GM12873 (cell line): Measurements from ENCODE around the gene CBX5.

ENCODE experiments used
- TF ChIP-seq, protein P1 (sequence below): IDR thresholded peaks from 2 replicates; pipeline ENCODE4 v1.5.1; 2012; ENCODE audit warnings: low read depth, mild to moderate bottlenecking, moderate library complexity, low read length, control low read depth; ENCODE audit not compliant: insufficient read depth; ENCODE audit errors: missing control alignments

The CBX5 gene

DNA sequence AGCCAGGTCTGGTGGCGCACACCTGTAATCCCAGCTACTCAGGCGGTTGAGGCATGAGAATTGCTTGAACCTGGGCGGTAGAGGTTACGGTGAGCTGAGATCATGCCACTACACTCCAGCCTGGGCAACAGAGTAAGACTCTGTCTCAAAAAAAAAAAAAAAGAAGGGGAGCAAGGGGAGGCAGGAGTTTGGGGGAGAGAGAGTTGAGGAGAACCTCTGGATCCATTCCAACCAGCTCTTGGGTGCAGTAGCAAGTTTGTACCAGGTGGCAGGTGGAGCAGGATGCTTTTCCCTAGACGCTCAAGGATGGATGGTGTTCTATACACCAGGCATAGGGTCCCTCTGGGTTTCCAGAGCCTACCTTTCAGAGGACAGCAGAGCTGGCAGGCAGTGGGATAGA is 19.0 kb upstream of the CBX5 start:
- TF ChIP-seq, protein P1, sequence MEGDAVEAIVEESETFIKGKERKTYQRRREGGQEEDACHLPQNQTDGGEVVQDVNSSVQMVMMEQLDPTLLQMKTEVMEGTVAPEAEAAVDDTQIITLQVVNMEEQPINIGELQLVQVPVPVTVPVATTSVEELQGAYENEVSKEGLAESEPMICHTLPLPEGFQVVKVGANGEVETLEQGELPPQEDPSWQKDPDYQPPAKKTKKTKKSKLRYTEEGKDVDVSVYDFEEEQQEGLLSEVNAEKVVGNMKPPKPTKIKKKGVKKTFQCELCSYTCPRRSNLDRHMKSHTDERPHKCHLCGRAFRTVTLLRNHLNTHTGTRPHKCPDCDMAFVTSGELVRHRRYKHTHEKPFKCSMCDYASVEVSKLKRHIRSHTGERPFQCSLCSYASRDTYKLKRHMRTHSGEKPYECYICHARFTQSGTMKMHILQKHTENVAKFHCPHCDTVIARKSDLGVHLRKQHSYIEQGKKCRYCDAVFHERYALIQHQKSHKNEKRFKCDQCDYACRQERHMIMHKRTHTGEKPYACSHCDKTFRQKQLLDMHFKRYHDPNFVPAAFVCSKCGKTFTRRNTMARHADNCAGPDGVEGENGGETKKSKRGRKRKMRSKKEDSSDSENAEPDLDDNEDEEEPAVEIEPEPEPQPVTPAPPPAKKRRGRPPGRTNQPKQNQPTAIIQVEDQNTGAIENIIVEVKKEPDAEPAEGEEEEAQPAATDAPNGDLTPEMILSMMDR: peak; percentile 12

DNA sequence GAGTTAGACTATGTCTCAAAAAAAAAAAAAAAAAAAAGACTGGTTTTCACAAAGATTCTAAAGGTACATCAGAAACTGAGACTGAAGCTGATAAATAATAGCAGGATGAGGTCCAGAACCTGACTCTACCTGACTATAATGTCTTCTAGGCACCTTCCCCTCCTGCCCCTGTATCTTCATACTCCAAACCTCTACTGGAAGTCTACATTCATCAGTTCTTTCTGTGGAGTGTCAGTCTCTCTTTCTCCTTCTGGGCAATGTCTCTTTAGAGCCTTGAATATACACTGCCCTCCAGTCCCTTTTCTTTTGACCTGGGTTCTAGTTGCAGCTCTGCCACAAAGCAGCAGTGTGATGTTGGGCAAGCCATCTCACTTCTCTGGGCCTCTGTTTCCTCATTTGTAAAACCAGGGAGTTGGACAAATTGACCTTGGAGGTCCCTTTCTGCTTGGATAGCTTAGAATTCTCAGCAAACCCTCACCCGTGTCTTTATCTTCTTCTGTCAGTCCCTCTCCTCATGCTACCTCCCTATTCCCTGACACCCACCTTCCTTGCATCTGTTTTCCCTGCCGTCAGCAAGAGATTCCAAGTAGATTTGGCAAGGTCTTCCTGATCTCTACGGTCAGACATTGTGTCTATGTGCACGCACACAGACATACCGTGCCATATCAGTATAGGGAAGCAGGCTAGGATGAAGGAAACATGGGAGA is 16.6 kb upstream of the CBX5 start:
- TF ChIP-seq, protein P1: no peak

DNA sequence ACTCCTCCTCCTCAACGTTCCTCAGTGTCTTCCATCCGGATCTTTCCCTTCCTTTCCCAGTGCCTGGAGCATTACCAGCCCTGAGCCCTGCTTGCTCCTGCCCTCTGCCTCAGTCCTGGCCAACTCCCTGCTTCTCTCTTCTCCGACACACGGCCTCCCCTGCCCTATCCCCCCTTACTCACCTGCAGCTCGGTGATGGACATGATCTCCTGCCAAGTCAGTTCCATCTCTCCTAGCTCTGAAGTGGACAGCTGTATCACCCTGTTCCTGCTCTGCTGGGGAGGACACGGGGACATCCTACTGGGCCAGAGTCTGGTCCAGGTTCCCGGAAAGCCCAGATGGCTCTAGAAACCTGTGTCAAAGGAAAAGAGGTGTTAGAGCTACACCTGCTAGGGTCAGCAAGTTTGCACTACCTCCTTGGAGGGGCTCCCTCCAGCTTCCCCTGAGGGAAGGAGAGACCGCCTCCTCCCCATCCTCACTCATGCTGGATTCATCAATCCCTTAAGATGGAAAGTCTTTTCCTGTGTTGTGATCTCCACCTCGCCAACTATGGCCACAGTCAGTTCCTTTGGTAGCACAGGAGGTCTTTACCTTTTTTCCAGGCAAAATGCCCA is 15.1 kb upstream of the CBX5 start:
- TF ChIP-seq, protein P1: no peak

DNA sequence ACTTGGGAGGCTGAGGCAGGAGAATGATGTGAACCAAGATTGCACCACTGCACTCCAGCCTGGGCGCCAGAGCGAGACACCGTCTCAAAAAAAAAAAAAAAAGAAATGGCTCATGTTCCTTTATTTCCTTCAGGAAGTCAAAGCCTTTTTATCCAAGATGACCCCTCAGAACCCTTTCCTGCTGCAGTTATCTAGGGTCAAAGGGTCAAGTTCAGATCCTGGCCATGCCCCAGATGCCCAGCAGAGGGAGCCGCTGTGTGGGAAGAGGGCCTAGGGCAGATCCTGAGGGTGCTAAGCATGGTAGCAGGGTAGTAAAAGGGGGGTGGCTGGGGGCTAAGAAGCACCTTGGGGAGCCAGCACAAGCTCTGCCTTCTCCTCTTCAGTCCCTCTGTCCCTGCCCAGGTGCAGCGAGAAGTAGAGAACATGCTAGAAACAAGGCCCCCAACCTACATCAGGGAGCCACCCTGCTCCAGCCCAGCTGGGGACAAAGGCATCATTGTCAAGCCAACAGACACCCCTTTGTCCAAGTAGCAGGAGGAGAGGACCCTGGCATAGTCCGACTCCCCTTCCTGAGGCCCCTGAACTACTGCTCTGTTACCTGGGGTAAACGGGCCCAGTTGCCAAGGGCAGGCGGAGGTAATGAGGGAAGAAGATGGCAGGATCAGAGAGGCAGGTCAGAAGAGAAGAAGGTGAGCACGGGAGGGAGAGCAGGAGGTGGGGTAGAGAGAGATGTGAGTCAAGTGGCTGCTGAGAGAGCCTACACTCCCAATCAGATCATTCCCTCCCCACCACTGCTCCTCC is 14.4 kb upstream of the CBX5 start:
- TF ChIP-seq, protein P1: peak; percentile 87

DNA sequence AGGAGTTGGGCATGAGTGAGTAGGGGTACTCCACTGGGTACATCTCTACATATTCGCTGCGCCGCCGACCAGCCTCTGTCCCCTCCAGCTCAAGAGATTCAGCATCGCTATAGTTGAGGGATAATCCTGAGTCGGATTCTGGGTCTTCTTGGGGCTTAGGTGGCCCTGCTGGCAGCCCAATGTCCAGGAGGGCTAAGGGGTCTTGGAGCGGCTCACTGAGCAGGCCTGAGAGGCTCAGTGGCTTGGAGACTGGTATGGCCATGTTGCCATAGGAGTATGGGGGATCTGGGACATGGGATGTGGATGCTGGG is 13.0 kb upstream of the CBX5 start:
- TF ChIP-seq, protein P1: no peak

DNA sequence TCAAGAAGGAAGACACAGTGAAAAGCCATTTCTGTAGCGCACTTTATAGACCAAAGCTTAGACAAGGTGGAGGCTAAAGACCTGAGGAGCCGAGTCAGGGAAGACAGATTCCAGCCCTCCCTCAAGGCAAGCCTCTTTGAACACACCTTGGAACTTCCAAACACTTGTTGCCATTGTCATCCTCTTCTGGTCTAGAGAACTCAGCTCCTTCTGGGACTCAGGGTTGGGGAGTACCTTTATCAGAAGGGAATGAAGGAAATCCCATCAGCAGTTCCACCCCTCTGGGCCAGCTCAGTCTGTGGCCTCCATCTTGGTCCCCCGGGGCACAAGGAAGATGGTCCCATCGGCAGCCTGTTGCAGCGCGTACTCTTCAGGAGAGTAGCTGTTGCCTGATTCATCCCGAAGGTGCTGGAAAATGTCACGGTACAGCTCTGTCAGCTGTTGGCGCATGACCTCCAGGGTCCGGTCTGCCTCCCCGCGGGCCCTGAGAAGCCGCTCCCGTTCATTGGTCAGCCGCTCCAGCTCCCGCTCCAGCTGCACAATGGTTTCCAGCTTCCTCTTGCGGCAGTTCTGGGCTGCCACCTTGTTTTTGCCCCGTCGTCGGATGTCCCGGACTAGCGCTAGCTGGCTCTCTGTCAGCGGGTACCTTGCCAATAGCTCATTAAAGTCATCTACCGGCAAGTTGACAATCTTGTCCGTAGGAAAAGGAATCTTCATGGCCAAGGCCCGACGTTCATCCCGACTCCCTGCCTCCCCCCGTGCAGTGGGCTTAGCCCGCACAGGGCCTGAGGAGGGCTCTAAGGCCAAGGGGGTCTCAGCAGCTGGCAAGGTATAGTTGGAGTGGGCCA is 12.4 kb upstream of the CBX5 start:
- TF ChIP-seq, protein P1: no peak
